GM21786 (cell line): ENCODE measurements around the gene SRXN1.

Experiments
- ATAC-seq: cut with Tn5 transposase; IDR thresholded peaks from one replicate; pipeline ENCODE4 v1.9.1; 2021; ENCODE audit not compliant: unreplicated experiment

SRXN1 gene

GRCh38 chr20:609371-609964, 43.5 kb downstream of the SRXN1 start:
- no peak for ATAC-seq

DNA sequence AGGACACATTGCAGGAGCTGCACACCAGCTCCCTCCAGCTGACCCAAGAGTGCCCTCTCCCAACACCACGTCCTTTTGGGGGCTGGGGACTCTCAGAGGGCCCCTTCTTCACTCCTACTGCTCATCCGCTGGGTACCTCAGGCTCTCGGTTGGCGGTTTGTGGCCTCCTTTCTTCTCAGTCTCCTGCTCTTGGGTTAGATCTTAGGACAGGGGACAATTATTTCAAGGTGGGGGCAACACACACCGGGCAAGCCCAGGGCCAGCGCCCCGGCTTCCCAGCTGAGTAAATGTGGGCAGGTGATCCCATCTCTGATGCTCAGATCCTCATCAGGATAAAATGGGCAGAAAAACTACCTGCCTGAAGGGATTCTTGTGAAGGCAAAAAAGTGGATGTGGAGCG, 44.0 kb downstream of the SRXN1 start:
- no peak for ATAC-seq

DNA sequence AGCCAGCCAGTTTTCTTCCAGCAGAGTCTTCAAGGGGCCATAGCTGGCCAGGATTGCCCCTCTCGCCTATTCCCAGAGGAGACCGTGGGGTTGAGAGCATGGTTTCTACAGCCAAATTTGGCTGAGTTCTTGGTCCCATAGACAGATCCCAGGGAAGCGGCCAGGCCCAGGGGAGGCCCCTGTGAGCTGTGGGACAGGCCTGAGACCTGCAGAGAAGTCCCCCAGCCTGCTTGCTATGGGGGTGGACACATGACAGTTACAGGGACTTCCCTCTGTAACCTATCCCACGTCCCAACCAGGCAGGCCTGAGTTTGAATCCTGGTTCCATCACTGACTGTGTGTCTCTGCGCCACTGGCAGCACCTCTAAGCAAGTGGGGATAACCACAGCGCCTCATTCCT, 45.5 kb downstream of the SRXN1 start:
- no peak for ATAC-seq

GRCh38 chr20:605237-605636, 47.8 kb downstream of the SRXN1 start:
- no peak for ATAC-seq

- no peak for ATAC-seq
Observed at GRCh38 chr20:603116-603640, 49.8 kb downstream of the SRXN1 start.

GRCh38 chr20:602111-602970, 50.7 kb downstream of the SRXN1 start:
- no peak for ATAC-seq

DNA sequence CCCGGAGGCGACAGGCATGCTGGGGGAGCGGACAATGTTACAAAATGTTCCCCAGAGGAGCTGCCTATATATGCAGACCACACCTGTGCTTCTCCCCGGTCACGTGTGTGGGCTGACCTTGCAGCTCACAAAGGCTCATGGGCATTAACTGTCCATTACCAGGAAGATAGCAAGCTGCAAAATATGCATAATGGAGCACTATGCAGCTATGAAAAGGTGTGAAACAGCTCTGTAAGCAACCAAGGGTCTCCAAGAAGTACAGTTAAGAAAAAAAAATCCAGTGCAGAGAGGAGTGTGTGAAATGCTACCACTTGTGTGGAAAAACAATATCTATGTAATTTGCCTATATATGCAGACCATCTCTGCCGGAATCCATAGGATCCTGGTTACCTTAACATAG, 52.3 kb downstream of the SRXN1 start:
- no peak for ATAC-seq

DNA sequence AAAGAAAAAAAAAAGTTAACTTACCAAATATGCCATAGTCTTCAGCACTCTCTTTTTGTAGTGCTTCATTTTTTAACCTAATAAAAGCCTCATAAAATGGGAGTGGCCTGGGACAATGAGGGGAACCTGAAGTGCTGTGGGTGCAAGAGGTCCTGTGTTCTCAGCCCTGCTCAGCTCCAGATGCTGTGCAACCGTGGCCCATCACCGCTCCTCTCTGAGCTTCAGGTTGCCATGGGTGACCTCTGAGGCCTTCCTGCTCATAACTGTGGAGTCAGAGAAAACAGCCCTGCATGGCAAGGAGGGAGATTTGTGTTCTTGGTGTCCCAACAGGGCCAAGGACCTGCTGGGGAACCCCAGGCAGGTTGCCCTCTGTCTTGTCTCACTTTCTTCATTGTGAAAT, 52.9 kb downstream of the SRXN1 start:
- ATAC-seq = no peak

- ATAC-seq = no peak
Observed at GRCh38 chr20:598133-598850, 54.7 kb downstream of the SRXN1 start.

- no peak for ATAC-seq
Observed at GRCh38 chr20:597560-597959, 55.4 kb downstream of the SRXN1 start.
